ENCODE data around the gene PHACTR1.

GRCh38 chr6:13319891-13320564, 603.5 kb downstream of the PHACTR1 start:
- TF ChIP-seq POLR2A (IDR thresholded peaks at IDR 0.05; ENCODE audit: low read length) (no peak), GATA1 (IDR thresholded peaks at IDR 0.05; ENCODE audit: low read depth, low read length) (no peak)
